NT2/D1 (cell line): ENCODE data around the gene VENTX.

Experiments used
- YY1 ChIP-seq: IDR thresholded peaks from 2 replicates; pipeline ENCODE4 v1.6.1; 2011; ENCODE audit not compliant: insufficient read length, insufficient read depth
- ZNF274 ChIP-seq: IDR thresholded peaks from 2 replicates; pipeline ENCODE4 v1.6.1; 2011; ENCODE audit warnings: mild to moderate bottlenecking, low read depth, low read length

GRCh38 chr10:133280391-133281059 lies 42.9 kb downstream of the VENTX start:
- no peak for TF ChIP-seq YY1
- TF ChIP-seq ZNF274: no peak
